SH-SY5Y (cell line): ENCODE data around the gene NOP16.

Experiments
- GATA2 ChIP-seq: IDR thresholded peaks from 2 replicates; pipeline ENCODE4 v1.6.1; 2011; ENCODE audit warnings: mild to moderate bottlenecking, low read depth, low read length
- GATA3 ChIP-seq: IDR thresholded peaks from 2 replicates; pipeline ENCODE4 v1.6.1; 2011; ENCODE audit warnings: low read depth, mild to moderate bottlenecking, low read length, moderate library complexity

The NOP16 gene

GRCh38 chr5:176341325-176342157, 46.9 kb downstream of the NOP16 start:
- TF ChIP-seq GATA3 (no peak), GATA2 (no peak)

GRCh38 chr5:176339304-176339703, 49.1 kb downstream of the NOP16 start:
- TF ChIP-seq GATA2 (no peak), GATA3 (no peak)

- TF ChIP-seq GATA2 (no peak), GATA3 (no peak)
Observed at GRCh38 chr5:176337913-176338312, 50.5 kb downstream of the NOP16 start.

GRCh38 chr5:176334031-176334770, 54.2 kb downstream of the NOP16 start:
- TF ChIP-seq GATA2 (no peak), GATA3 (no peak)
